ENCODE data around the gene LRTM1.

GRCh38 chr3:54917862-54918261 is 10.0 kb downstream of the LRTM1 start:
- TF ChIP-seq POLR2A (IDR thresholded peaks at IDR 0.05): no peak
- TF ChIP-seq, protein P1, sequence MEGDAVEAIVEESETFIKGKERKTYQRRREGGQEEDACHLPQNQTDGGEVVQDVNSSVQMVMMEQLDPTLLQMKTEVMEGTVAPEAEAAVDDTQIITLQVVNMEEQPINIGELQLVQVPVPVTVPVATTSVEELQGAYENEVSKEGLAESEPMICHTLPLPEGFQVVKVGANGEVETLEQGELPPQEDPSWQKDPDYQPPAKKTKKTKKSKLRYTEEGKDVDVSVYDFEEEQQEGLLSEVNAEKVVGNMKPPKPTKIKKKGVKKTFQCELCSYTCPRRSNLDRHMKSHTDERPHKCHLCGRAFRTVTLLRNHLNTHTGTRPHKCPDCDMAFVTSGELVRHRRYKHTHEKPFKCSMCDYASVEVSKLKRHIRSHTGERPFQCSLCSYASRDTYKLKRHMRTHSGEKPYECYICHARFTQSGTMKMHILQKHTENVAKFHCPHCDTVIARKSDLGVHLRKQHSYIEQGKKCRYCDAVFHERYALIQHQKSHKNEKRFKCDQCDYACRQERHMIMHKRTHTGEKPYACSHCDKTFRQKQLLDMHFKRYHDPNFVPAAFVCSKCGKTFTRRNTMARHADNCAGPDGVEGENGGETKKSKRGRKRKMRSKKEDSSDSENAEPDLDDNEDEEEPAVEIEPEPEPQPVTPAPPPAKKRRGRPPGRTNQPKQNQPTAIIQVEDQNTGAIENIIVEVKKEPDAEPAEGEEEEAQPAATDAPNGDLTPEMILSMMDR (IDR thresholded peaks at IDR 0.05): no peak
